Breast epithelium (tissue), 3 donors: ENCODE results near the gene ANKS1B.
"Not testable (repeated sequence)": the region's sequence is repeated elsewhere in the genome, so short reads cannot be mapped to it uniquely, and the experiment has no call there.

Experiments
- CTCF ChIP-seq, 3 donors: fragments of 450-650 bp; IDR thresholded peaks; one replicate each; pipeline ENCODE4 v1.5.1; 2016 to 2017; ENCODE audit warnings: antibody characterized with exemption in 3 of 3, mild to moderate bottlenecking in 3 of 3, moderate library complexity in 3 of 3
- POLR2AphosphoS5 ChIP-seq, 3 donors: sonication (generic); formaldehyde crosslinking; IDR thresholded peaks; one replicate each; pipeline ENCODE4 v1.6.1; 2017; ENCODE audit warnings: antibody characterized with exemption in 3 of 3

GRCh38 chr12:99720083-99720465, 264.7 kb downstream of the ANKS1B start:
- not testable (repeated sequence) for TF ChIP-seq CTCF, POLR2AphosphoS5 (IDR thresholded peaks at IDR 0.05)
